Heart right ventricle (tissue), 16 donors: ENCODE results near the gene REEP2. TPM values are rescaled to one million over a fixed set of nuclear protein-coding genes. Genes with fewer than 3 reads are reported as not detected.

ENCODE experiments used
- ATAC-seq, 8 donors: fragments of 200-7000 bp; cut with Tn5 transposase; one replicate each; pipeline ENCODE4 v1.9.1; 2020; ENCODE audit warnings: mild to moderate bottlenecking in 8 of 8, moderate library complexity in 8 of 8, moderate number of reproducible peaks in 1 of 8
- DNase-seq, 2 donors: peaks; one replicate each; pipeline ENCODE4 v3.0.0-alpha.2; 2020
- H3K27ac ChIP-seq, 10 donors: fragments of 200-600 bp; sonication (generic) in 2 of 10; one replicate each; pipeline versions ENCODE4 v1.5.0 to v1.8.0; 2020 to 2022; ENCODE audit warnings: mild to moderate bottlenecking in 3 of 10
- H3K27me3 ChIP-seq, 7 donors: fragments of 200-600 bp; one replicate each; pipeline ENCODE4 v1.8.0; 2021 to 2022; ENCODE audit warnings: mild to moderate bottlenecking in 2 of 7
- H3K36me3 ChIP-seq, 9 donors: fragments of 200-600 bp; sonication (generic) in 1 of 9; one replicate each; pipeline versions ENCODE4 v1.5.0 to v1.8.0; 2020 to 2022; ENCODE audit warnings: mild to moderate bottlenecking in 2 of 9
- H3K4me1 ChIP-seq, 9 donors: fragments of 200-600 bp; sonication (generic) in 1 of 9; one replicate each; pipeline versions ENCODE4 v1.5.0 to v1.8.0; 2020 to 2022; ENCODE audit warnings: mild to moderate bottlenecking in 4 of 9
- H3K4me3 ChIP-seq, 10 donors: fragments of 200-600 bp; sonication (generic) in 2 of 10; one replicate each; pipeline versions ENCODE4 v1.5.0 to v1.8.0; 2020 to 2022; ENCODE audit warnings: mild to moderate bottlenecking in 7 of 10, moderate library complexity in 2 of 10
- H3K9me3 ChIP-seq, 11 donors: fragments of 200-600 bp in 10 of 11; sonication (generic) in 2 of 11; one replicate each; pipeline versions ENCODE4 v1.5.0 to v1.8.0; 2013 to 2022; ENCODE audit warnings: mild to moderate bottlenecking in 2 of 11, control low read depth in 1 of 11, moderate library complexity in 1 of 11
- CTCF ChIP-seq, 9 donors: fragments of 200-600 bp; sonication (generic) in 2 of 9; IDR thresholded peaks; one replicate each; pipeline versions ENCODE4 v1.5.0 to v1.8.0; 2021 to 2022; ENCODE audit warnings: antibody characterized with exemption in 9 of 9, mild to moderate bottlenecking in 5 of 9, moderate library complexity in 1 of 9
- WGBS, 2 donors: extraction: QIAGEN DNeasy Blood & Tissue Kit; methylation state at CpG; one replicate each; pipeline ENCODE4 v1.1.7; 2013; ENCODE audit warnings: inconsistent platforms in 1 of 2; 5-methylcytosine and 5-hydroxymethylcytosine counted together
- intact Hi-C, 10 donors: fragments of 100-400 bp; cut with DNase I; formaldehyde crosslinking; loops; one replicate each; pipeline versions ENCODE4 v1.11.1 to v1.14.2; 2022
- polyA plus RNA-seq, 2 donors: library from polyadenylated mRNA; stranded (reverse); fragments of 200-250 nt; gene quantifications; one replicate each; pipeline ENCODE4 v1.2.3, GENCODE V29; 2013
- total RNA-seq, 10 donors: library from RNA; stranded (reverse); fragmentation: NEBNext Ultra II Directional in 3 of 10; extraction: Animal tissue kit (Norgen Biotek cat#: 25700) in 3 of 10; gene quantifications; one replicate each; pipeline versions ENCODE4 v1.2.1 to v1.2.4, GENCODE V29; 2021 to 2023
- donor health status: Arrhythmogenic right ventricular cardiomyopathy.
- donor health status: ischemic (EF 13 %, LVEDD 7.1; RV severe dilation, severe dysfunction).
- donor health status: healthy with polysubstance abuse.
- donor health status: DM: no; HTN: yes; CAD: no.
- donor health status: DM: no; HTN: no; CAD: no.
- donor health status: ischemic (EF 25% LVEDD 6.9; RV normal size, moderate dysfunction).
- donor health status: ischemic (EF 25% LVEDD 5.7; RV mildly dilated, moderate dysfunction).
- donor health status: healthy.
- donor health status: DM: yes; HTN: yes; CAD: no.
- donor health status: Ischemic cardiomyopathy.
- donor health status: ischemic (EF 35%, LVEDD 5.7; RV mildly dilated, moderate dysfunction).
- donor health status: nonischemic (EF 11% LVEDD 7.7; RV severe dilation, severe dysfunction).
- donor health status: DM: yes; HTN: yes; CAD: no.
- donor health status: PGD.
- donor health status: ischemic (EF 29% LVEDD 5.4; RV normal size, mild dysfunction).
- donor health status: nonischemic (EF 23%, LVEDD 6.1; RV moderate dilation, normal function).

Gene REEP2
- total and polyA plus RNA-seq, 12 donors = 2.0 to 17.3 (median 8.0) TPM

- intact Hi-C loops = no loop called here
- peak in 3 of 8 donors; percentile 12 to 24 (median 13) for ATAC-seq
- no peak for DNase-seq
Observed at GRCh38 chr5:138440159-138441073, 1.6 kb downstream of the REEP2 start.

GRCh38 chr5:138441221-138441620 is 2.4 kb downstream of the REEP2 start:
- no peak for ATAC-seq
- Histone ChIP-seq H3K27ac (no peak overlapping the region), H3K4me3 (no peak overlapping the region), H3K36me3 (peaks cover 0 to 15% (median 0%) of the 10 kb centered on the region in 9 donors), H3K27me3 (peaks cover 0 to 6% (median 0%) of the 10 kb centered on the region in 7 donors), H3K4me1 (peaks cover 0 to 33% (median 22%) of the 10 kb centered on the region in 9 donors), H3K9me3 (no peaks in the 10 kb centered on the region)
- intact Hi-C loops = no loop called here
- no peak for DNase-seq
- WGBS, 2 donors = 85 to 95% methylated on average over 9 of the region's 9 CpGs
- no peak for TF ChIP-seq CTCF (IDR thresholded peaks at IDR 0.05)

More at GRCh38 chr5:138440159-138441073, 1.6 kb downstream of the REEP2 start:
- Histone ChIP-seq H3K4me1 (peaks cover 0 to 41% (median 23%) of the 10 kb centered on the region in 9 donors), H3K4me3 (peak overlapping the region in 4 of 10 donors; percentile 39 to 62 (median 52)), H3K27ac (peak overlapping the region in 3 of 10 donors; percentile 18 to 61 (median 34)), H3K9me3 (no peaks in the 10 kb centered on the region), H3K36me3 (peaks cover 0 to 23% (median 7%) of the 10 kb centered on the region in 9 donors), H3K27me3 (peaks cover 0 to 6% (median 0%) of the 10 kb centered on the region in 7 donors)
- 78 to 81% methylated on average over 17 of the region's 17 CpGs for WGBS, 2 donors
- TF ChIP-seq CTCF (IDR thresholded peaks at IDR 0.05) = no peak

GRCh38 chr5:138444078-138444773 is 5.4 kb downstream of the REEP2 start:
- Histone ChIP-seq H3K4me3 (no peak overlapping the region), H3K27me3 (peaks cover 0 to 4% (median 0%) of the 10 kb centered on the region in 7 donors), H3K9me3 (no peaks in the 10 kb centered on the region), H3K4me1 (peaks cover 0 to 10% (median 8%) of the 10 kb centered on the region in 9 donors), H3K27ac (no peak overlapping the region), H3K36me3 (peaks cover 0 to 4% (median 0%) of the 10 kb centered on the region in 9 donors)
- DNase-seq = no peak
- no peak for ATAC-seq
- intact Hi-C loops = no loop called here
- WGBS, 2 donors = 83 to 93% methylated on average over 13 of the region's 13 CpGs
- TF ChIP-seq CTCF (IDR thresholded peaks at IDR 0.05) = no peak
